Nephron (organoid): Measurements from ENCODE around the gene D2HGDH.

Source experiments
- H3K27ac Mint-ChIP-seq, 3 experiments: 2 replicates each; pipeline ENCODE4 v1.8.0; 2020; ENCODE audit warnings: mixed read lengths in 3 of 3, mild to moderate bottlenecking in 2 of 3, moderate library complexity in 1 of 3
- H3K27me3 Mint-ChIP-seq: 2 replicates; pipeline ENCODE4 v1.8.0; 2021; ENCODE audit warnings: low read depth, mild to moderate bottlenecking, moderate library complexity, mixed read lengths
- H3K36me3 Mint-ChIP-seq: 2 replicates; pipeline ENCODE4 v1.8.0; 2020; ENCODE audit warnings: low read depth, mixed read lengths
- H3K4me1 Mint-ChIP-seq: 2 replicates; pipeline ENCODE4 v1.8.0; 2020; ENCODE audit warnings: mixed read lengths
- H3K4me3 Mint-ChIP-seq, 3 experiments: 2 replicates each; pipeline ENCODE4 v1.8.0; 2020; ENCODE audit warnings: mild to moderate bottlenecking in 3 of 3, mixed read lengths in 3 of 3, moderate library complexity in 2 of 3
- H3K9me3 Mint-ChIP-seq: 2 replicates; pipeline ENCODE4 v1.8.0; 2020; ENCODE audit warnings: mixed read lengths
- TF ChIP-seq, protein P1 (sequence below), 3 experiments: fragments of 200-600 bp; sonication (generic); IDR thresholded peaks; one replicate each; pipeline ENCODE4 v1.5.0; 2021; ENCODE audit warnings: antibody characterized with exemption in 3 of 3; ENCODE audit not compliant: unreplicated experiment in 3 of 3

D2HGDH gene

DNA sequence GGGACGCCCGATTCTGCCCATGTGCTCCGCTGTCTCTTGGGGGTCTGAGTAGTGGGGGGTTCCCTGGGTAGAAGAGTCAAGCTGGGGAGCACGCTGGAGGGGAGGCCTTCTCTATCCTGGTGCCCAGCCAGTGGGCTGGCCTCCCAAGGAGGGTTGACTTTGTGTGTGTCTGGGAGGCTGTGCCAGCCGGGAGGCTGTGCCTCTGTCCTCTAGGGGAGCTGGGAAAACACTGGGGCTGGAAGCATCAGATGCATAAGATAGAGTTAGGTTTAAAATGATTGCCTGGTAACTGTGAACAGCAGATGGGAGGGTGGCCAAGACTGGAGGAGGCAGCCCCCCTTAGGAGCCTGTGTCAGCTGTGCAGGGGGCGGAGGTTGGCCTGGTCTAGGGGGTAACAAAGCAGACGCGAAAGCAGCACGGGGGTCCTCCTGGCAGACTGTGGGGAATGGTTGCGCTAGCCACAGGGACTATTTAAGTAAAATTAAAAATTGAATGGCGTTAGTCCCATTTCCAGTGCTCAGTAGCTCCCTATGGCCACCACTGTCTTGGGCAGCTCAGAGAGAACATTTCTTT lies 31.3 kb upstream of the D2HGDH start:
- H3K9me3 Mint-ChIP-seq: peaks cover 6% of the 10 kb centered on the region
- peaks cover 44% of the 10 kb centered on the region for H3K36me3 Mint-ChIP-seq
- TF ChIP-seq, protein P1, sequence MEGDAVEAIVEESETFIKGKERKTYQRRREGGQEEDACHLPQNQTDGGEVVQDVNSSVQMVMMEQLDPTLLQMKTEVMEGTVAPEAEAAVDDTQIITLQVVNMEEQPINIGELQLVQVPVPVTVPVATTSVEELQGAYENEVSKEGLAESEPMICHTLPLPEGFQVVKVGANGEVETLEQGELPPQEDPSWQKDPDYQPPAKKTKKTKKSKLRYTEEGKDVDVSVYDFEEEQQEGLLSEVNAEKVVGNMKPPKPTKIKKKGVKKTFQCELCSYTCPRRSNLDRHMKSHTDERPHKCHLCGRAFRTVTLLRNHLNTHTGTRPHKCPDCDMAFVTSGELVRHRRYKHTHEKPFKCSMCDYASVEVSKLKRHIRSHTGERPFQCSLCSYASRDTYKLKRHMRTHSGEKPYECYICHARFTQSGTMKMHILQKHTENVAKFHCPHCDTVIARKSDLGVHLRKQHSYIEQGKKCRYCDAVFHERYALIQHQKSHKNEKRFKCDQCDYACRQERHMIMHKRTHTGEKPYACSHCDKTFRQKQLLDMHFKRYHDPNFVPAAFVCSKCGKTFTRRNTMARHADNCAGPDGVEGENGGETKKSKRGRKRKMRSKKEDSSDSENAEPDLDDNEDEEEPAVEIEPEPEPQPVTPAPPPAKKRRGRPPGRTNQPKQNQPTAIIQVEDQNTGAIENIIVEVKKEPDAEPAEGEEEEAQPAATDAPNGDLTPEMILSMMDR (IDR thresholded peaks at IDR 0.05; ENCODE audit: unreplicated experiment in 3 of 3): no peak
- peak overlapping the region; percentile 86 to 94 (median 91) for H3K4me3 Mint-ChIP-seq
- peaks cover 6% of the 10 kb centered on the region for H3K4me1 Mint-ChIP-seq
- no peaks in the 10 kb centered on the region for H3K27me3 Mint-ChIP-seq
- H3K27ac Mint-ChIP-seq: peak overlapping the region; percentile 78 to 88 (median 86)

DNA sequence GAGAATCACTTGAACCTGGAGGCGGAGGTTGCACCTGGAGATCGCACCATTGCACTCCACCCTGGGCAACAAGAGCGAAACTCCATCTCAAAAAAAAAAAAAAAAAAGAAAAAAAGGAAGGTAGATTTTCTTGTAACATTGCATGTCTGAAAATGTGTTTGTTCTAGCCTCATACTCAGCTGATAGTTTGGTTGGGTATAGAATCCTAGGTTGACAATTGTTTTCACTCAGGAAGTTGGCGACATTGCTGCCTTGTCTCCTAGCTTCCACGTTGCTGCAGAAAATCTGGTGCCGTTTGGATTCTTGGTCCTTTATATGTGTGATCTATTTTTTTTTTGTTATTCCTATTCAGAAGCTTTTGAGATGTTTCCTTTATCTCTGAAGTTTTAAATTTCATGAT lies 27.9 kb upstream of the D2HGDH start:
- Mint-ChIP-seq H3K27ac (no peak overlapping the region), H3K27me3 (no peaks in the 10 kb centered on the region), H3K36me3 (peaks cover 68% of the 10 kb centered on the region), H3K4me1 (peaks cover 6% of the 10 kb centered on the region), H3K4me3 (no peak overlapping the region), H3K9me3 (peaks cover 11% of the 10 kb centered on the region)
- TF ChIP-seq, protein P1 (IDR thresholded peaks at IDR 0.05; ENCODE audit: unreplicated experiment in 3 of 3): no peak

DNA sequence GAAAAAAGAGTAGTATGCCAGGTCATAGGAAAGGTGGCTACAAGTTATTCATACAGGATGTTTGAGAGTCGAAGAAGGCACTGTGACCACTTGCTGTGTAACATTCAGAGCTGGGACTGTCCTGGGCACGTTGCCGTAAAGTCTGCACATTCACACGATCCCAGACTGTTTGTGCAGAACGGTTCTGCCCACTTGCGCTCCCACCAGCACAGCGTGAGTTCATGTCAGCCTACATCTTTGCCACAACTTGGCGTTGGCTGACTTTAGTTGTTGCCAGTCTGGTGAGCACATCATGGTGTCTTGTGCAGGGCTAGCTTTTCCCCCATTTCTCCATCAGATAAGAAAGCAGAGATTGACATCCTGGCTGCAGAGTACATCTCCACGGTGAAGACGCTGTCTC lies 25.6 kb upstream of the D2HGDH start:
- Mint-ChIP-seq H3K4me3 (no peak overlapping the region), H3K27me3 (no peaks in the 10 kb centered on the region), H3K4me1 (no peaks in the 10 kb centered on the region), H3K36me3 (peaks cover 80% of the 10 kb centered on the region), H3K9me3 (peaks cover 12% of the 10 kb centered on the region), H3K27ac (no peak overlapping the region)
- TF ChIP-seq, protein P1 (IDR thresholded peaks at IDR 0.05; ENCODE audit: unreplicated experiment in 3 of 3): no peak

DNA sequence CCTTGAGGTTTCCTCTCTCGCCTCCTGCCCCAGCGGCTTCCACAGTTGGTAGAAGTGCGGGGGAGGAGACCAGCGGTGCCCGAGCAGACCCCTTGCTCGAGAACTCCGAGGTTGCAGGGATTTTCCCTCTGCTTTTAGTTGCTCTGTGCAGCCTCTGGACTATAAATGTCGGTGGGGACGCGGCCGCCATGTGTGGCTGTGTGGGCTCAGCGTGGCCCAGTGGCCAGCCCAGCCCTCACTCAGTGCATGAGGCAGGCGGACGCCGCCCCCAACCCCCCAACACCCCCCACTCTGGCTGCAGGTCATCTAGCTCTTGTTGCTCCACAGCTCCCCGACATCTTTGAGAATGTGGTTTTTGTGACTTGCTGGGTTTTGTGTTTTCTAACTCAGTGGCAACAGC lies 15.3 kb upstream of the D2HGDH start:
- H3K27me3 Mint-ChIP-seq: no peaks in the 10 kb centered on the region
- no peaks in the 10 kb centered on the region for H3K4me1 Mint-ChIP-seq
- no peak overlapping the region for H3K27ac Mint-ChIP-seq
- H3K4me3 Mint-ChIP-seq: no peak overlapping the region
- TF ChIP-seq, protein P1 (IDR thresholded peaks at IDR 0.05; ENCODE audit: unreplicated experiment in 3 of 3): no peak
- H3K36me3 Mint-ChIP-seq: peaks cover 90% of the 10 kb centered on the region
- peaks cover 33% of the 10 kb centered on the region for H3K9me3 Mint-ChIP-seq

DNA sequence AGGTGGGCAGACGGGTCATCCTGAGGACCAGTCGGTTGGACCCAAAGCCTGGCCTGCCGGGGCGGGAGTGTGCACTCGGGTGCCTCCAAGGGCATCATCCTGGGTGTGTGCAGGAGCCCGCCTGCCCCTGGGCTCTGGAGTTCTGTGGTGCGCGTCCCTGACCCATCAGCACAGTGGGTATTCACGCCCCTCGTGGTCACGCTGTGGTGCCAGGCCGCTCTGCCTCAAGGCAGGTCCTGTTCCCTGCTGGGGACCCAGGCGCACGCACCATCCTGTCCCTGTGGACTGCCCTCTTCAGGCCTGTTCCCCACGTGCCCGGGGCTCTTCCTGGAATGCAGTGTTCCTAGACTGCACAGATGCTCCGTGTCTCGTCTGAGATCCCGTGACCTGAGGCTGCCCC lies 14.3 kb upstream of the D2HGDH start:
- Mint-ChIP-seq H3K4me3 (no peak overlapping the region), H3K36me3 (peaks cover 90% of the 10 kb centered on the region), H3K9me3 (peaks cover 28% of the 10 kb centered on the region), H3K27ac (no peak overlapping the region), H3K4me1 (no peaks in the 10 kb centered on the region), H3K27me3 (no peaks in the 10 kb centered on the region)
- TF ChIP-seq, protein P1 (IDR thresholded peaks at IDR 0.05; ENCODE audit: unreplicated experiment in 3 of 3): no peak

DNA sequence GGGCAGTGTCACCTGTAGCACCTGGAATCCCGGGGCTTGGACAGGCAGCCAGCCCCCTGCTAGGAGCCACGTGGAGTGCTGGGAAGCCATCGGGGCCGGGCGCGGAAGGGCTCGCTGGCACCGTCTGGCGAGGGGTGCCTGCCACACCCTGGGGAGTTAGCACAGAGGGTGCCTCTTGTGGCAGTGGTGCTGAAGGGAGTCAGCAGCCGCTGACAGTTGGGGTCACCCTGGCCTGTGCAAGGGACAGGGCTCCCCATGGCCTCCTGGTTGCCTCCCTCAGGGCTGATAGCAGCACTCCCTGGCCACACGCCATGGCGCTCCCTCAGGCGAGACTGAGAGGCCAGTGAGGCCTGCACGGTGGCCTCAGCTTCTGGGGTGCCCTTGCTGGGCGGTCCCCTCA lies 13.9 kb upstream of the D2HGDH start:
- Mint-ChIP-seq H3K4me1 (no peaks in the 10 kb centered on the region), H3K9me3 (peaks cover 28% of the 10 kb centered on the region), H3K36me3 (peaks cover 91% of the 10 kb centered on the region), H3K27me3 (no peaks in the 10 kb centered on the region), H3K27ac (no peak overlapping the region), H3K4me3 (no peak overlapping the region)
- TF ChIP-seq, protein P1 (IDR thresholded peaks at IDR 0.05; ENCODE audit: unreplicated experiment in 3 of 3): no peak
